Measurements from ENCODE around the gene CASZ1. TPM values are rescaled to one million over a fixed set of nuclear protein-coding genes. Genes with fewer than 3 reads are reported as not detected.

CASZ1 gene
- total RNA-seq, 1 experiment from 2014 or later = 12.6 TPM

DNA sequence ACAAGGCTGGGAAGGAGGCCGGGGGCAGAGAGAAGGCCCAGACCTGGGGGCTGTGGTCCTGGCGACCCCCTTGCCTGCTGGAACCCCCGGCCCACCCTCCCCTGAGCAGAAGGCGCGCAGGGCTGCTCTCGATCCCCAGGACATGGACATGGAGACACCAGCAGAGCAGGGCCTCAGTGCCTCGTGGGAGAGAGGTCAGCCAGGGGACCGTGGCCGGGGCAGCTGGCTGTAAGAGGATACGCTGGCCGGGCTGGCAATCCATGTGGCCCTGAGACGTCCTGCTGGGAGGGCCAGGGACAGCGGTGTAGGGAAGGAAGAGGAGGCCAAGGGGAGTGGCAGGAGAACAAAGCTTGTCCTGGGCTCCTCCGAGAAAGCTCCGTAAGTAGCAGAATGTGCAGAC, 132.2 kb downstream of the CASZ1 start:
- intact Hi-C loops (cut with micrococcal nuclease; ENCODE audit: unreplicated experiment) = no loop called here
- Mint-ChIP-seq H3K27me3 (ENCODE audit: unreplicated experiment) (no peaks in the 10 kb centered on the region), H3K27ac (ENCODE audit: unreplicated experiment) (no peak overlapping the region), H3K9me3 (ENCODE audit: low read depth, unreplicated experiment) (no peaks in the 10 kb centered on the region), H3K4me3 (ENCODE audit: low read depth, unreplicated experiment) (no peak overlapping the region), H3K36me3 (ENCODE audit: insufficient read depth, unreplicated experiment) (no peaks in the 10 kb centered on the region), H3K4me1 (ENCODE audit: low read depth, unreplicated experiment) (no peaks in the 10 kb centered on the region)
- CTCF ChIA-PET = interaction anchor here (0.7 kb wide), 1 partner anchor 124 kb away, joined by 4 read pairs; no protein-coding TSS in a partner anchor
- no peak for DNase-seq
- BruUV-seq (replicated peaks) = no TSS peak
- TF ChIP-seq, protein P1, sequence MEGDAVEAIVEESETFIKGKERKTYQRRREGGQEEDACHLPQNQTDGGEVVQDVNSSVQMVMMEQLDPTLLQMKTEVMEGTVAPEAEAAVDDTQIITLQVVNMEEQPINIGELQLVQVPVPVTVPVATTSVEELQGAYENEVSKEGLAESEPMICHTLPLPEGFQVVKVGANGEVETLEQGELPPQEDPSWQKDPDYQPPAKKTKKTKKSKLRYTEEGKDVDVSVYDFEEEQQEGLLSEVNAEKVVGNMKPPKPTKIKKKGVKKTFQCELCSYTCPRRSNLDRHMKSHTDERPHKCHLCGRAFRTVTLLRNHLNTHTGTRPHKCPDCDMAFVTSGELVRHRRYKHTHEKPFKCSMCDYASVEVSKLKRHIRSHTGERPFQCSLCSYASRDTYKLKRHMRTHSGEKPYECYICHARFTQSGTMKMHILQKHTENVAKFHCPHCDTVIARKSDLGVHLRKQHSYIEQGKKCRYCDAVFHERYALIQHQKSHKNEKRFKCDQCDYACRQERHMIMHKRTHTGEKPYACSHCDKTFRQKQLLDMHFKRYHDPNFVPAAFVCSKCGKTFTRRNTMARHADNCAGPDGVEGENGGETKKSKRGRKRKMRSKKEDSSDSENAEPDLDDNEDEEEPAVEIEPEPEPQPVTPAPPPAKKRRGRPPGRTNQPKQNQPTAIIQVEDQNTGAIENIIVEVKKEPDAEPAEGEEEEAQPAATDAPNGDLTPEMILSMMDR (IDR thresholded peaks at IDR 0.05; ENCODE audit: unreplicated experiment) = no peak

DNA sequence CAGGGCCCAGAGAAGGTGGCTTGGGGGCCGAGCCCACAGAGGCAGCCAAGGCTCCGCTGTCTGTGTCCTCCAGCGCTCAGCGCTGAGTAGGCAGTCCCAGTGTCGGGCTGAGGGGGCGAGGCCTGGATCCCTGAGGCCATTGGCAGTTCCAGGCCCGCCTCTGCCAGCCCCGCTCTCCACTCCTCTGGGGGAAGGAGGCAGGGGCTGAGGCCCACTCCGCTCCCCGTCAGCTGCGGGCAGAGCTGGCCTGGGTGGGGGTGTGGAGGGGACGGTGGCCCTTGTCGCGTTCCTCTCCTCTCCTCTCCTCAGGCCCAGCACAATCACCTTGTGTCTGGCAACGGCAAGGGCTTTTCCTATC, 132.8 kb downstream of the CASZ1 start:
- Mint-ChIP-seq H3K4me1 (ENCODE audit: low read depth, unreplicated experiment) (no peaks in the 10 kb centered on the region), H3K36me3 (ENCODE audit: insufficient read depth, unreplicated experiment) (no peaks in the 10 kb centered on the region), H3K27me3 (ENCODE audit: unreplicated experiment) (no peaks in the 10 kb centered on the region), H3K27ac (ENCODE audit: unreplicated experiment) (no peak overlapping the region), H3K4me3 (ENCODE audit: low read depth, unreplicated experiment) (no peak overlapping the region), H3K9me3 (ENCODE audit: low read depth, unreplicated experiment) (no peaks in the 10 kb centered on the region)
- DNase-seq = no peak
- intact Hi-C loops (cut with micrococcal nuclease; ENCODE audit: unreplicated experiment) = no loop called here
- TF ChIP-seq, protein P1 (IDR thresholded peaks at IDR 0.05; ENCODE audit: unreplicated experiment) = no peak
- CTCF ChIA-PET = no interaction called here
- BruUV-seq (replicated peaks) = no TSS peak

DNA sequence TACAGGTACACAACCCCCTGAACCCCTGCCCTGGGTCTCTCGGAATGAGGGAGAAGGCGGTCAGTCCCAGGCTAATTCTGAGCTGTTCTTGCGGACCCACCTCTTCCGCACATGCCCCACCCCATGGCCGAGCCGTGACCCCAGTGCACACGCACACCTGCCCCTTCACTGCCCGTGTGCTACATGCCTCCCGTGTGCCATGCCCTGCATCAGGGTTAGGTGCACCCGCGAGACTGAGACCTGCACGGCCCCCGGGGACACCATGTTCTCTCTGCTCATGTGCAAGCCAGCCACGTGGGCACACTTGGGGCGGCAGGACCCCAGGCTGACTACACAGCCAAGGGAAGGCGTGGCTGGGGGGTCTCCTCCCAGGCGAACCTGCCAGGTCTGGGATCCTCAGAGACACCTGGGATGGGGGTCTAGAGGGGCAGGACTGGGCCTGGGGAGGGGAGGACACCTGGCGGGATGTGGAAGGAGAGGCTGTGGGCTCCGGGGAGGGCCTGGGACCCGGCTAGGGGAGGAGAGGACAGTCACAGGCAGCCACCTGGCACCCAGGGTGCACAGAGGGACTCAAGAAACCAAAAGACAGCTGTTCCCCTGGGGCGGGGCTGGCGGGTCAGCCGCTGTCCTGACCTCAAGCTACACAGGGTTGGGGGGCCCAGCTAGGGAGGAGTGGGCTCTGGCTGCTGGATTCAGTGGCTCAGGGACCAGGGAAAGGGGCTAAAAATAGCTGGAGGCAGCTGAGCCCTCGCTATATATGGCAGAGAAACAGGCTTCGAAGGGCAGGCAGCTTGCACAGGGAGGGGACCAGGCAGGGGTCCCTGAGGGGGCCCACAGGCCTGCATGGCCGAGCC, 133.4 kb downstream of the CASZ1 start:
- DNase-seq = no peak
- Mint-ChIP-seq H3K27me3 (ENCODE audit: unreplicated experiment) (no peaks in the 10 kb centered on the region), H3K4me1 (ENCODE audit: low read depth, unreplicated experiment) (no peaks in the 10 kb centered on the region), H3K9me3 (ENCODE audit: low read depth, unreplicated experiment) (no peaks in the 10 kb centered on the region), H3K27ac (ENCODE audit: unreplicated experiment) (no peak overlapping the region), H3K4me3 (ENCODE audit: low read depth, unreplicated experiment) (no peak overlapping the region), H3K36me3 (ENCODE audit: insufficient read depth, unreplicated experiment) (no peaks in the 10 kb centered on the region)
- BruUV-seq (replicated peaks) = no TSS peak
- intact Hi-C loops (cut with micrococcal nuclease; ENCODE audit: unreplicated experiment) = no loop called here
- CTCF ChIA-PET = no interaction called here
- TF ChIP-seq, protein P1 (IDR thresholded peaks at IDR 0.05; ENCODE audit: unreplicated experiment) = no peak

DNA sequence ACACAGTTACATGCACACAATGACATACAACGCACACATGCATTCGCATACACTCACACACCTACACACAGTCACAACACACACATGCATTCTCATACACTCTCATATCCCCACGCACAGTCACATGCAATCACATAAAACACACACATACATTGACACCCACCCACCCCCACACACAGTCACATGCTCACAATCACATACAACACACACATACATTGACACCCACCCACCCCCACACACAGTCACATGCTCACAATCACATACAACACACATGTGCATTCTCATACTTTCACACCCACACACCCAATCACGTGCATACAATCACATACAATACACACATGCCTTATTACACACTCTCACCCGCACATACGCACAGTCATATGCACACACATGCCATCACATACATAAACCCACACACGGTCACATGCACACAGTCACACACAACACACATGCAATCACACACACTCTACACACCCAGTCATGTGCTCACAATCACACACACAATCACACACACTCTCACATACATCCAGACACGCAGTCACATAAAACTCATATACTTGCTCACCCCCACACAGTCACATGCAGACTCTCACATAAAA, 134.3 kb downstream of the CASZ1 start:
- Mint-ChIP-seq H3K27me3 (ENCODE audit: unreplicated experiment) (no peaks in the 10 kb centered on the region), H3K9me3 (ENCODE audit: low read depth, unreplicated experiment) (no peaks in the 10 kb centered on the region), H3K36me3 (ENCODE audit: insufficient read depth, unreplicated experiment) (no peaks in the 10 kb centered on the region), H3K4me3 (ENCODE audit: low read depth, unreplicated experiment) (no peak overlapping the region), H3K4me1 (ENCODE audit: low read depth, unreplicated experiment) (no peaks in the 10 kb centered on the region), H3K27ac (ENCODE audit: unreplicated experiment) (no peak overlapping the region)
- DNase-seq = no peak
- CTCF ChIA-PET = no interaction called here
- TF ChIP-seq, protein P1 (IDR thresholded peaks at IDR 0.05; ENCODE audit: unreplicated experiment) = no peak
- intact Hi-C loops (cut with micrococcal nuclease; ENCODE audit: unreplicated experiment) = no loop called here
- no TSS peak for BruUV-seq (replicated peaks)
